HCT116 (cell line): ENCODE results near the gene CCR7. TPM values are rescaled to one million over a fixed set of nuclear protein-coding genes. Genes with fewer than 3 reads are reported as not detected.

Source experiments
- ATAC-seq: fragments of 200-7000 bp; cut with Tn5 transposase; 2 replicates; pipeline ENCODE4 v1.9.1; 2020; ENCODE audit warnings: mild to moderate bottlenecking, moderate library complexity
- BruUV-seq: library from RNA; stranded (reverse); fragments of 400-500 nt; replicated peaks from 2 replicates; lab custom pipeline; 2021; lab: Mats Ljungman, UMichigan
- CTCF ChIA-PET: fragments of 300-600 bp; sonication (Branson Sonifier 250); formaldehyde crosslinking; loops from one replicate; lab custom pipeline; 2021; ENCODE audit warnings: antibody characterized with exemption; lab: Charles Lee
- POLR2A ChIA-PET: fragments of 300-600, 350-600 bp; sonication (Branson Sonifier 250); formaldehyde crosslinking; loops from one replicate; lab custom pipeline; 2021; ENCODE audit warnings: antibody characterized with exemption; lab: Charles Lee
- RAD21 ChIA-PET, 2 experiments: fragments of 300-600 bp; sonication (Branson Sonifier 250); formaldehyde crosslinking; loops; one replicate each; lab custom pipeline; 2023; ENCODE audit warnings: low total read pairs in 2 of 2; ENCODE audit not compliant: uncharacterized antibody in 2 of 2, unreplicated experiment in 2 of 2, low non-redundant PET in 1 of 2; lab: Charles Lee
- DNase-seq: peaks from one replicate; pipeline ENCODE4 v3.0.0-alpha.2; 2010; ENCODE audit warnings: low read depth, low spot score
- H2AFZ ChIP-seq: fragments of 200-600 bp; shearing (Covaris generic), sonication (generic); 2 replicates; pipeline ENCODE4 v1.6.1; 2017; ENCODE audit warnings: low read depth, mixed run types, mixed read lengths, antibody characterized with exemption, low read length; ENCODE audit not compliant: poor library complexity, severe bottlenecking
- H3K27ac ChIP-seq: 2 replicates; pipeline ENCODE4 v1.5.1; 2012; ENCODE audit warnings: low read depth, low read length
- H3K27me3 ChIP-seq: fragments of 200-600 bp; sonication (generic); 2 replicates; pipeline ENCODE4 v1.6.1; 2016; ENCODE audit warnings: mixed run types, low read length, mixed read lengths; ENCODE audit not compliant: insufficient read depth
- H3K36me3 ChIP-seq, 2 experiments: fragments of 200-500 bp in 1 of 2; fragments of 200-600 bp in 1 of 2; sonication (Bioruptor generic) in 1 of 2; sonication (generic) in 1 of 2; 2 replicates each; pipeline versions ENCODE4 v1.5.1 to v1.6.1; 2014 to 2016; ENCODE audit warnings: low read length in 2 of 2, inconsistent platforms in 1 of 2, mixed read lengths in 1 of 2, mixed run types in 1 of 2; ENCODE audit not compliant: insufficient read depth in 2 of 2, control insufficient read depth in 1 of 2
- H3K4me1 ChIP-seq, 2 experiments: fragments of 200-600 bp in 1 of 2; sonication (generic) in 1 of 2; 2 replicates each; pipeline versions ENCODE4 v1.5.1 to v1.6.1; 2012 to 2017; ENCODE audit warnings: low read length in 2 of 2, inconsistent platforms in 1 of 2, mild to moderate bottlenecking in 1 of 2, mixed read lengths in 1 of 2, mixed run types in 1 of 2, moderate library complexity in 1 of 2; ENCODE audit not compliant: insufficient read depth in 2 of 2, control insufficient read depth in 1 of 2
- H3K4me2 ChIP-seq: fragments of 200-600 bp; sonication (generic); 2 replicates; pipeline ENCODE4 v1.6.1; 2017; ENCODE audit warnings: mixed run types, low read length, mixed read lengths
- H3K4me3 ChIP-seq, 2 experiments: fragments of 200-600 bp in 1 of 2; sonication (generic) in 1 of 2; replicated peaks in 1 of 2; 2 replicates each; pipeline ENCODE4 v1.5.1; 2011 to 2016; ENCODE audit warnings: low read length in 2 of 2, control low read depth in 1 of 2, low read depth in 1 of 2, mild to moderate bottlenecking in 1 of 2, mixed read lengths in 1 of 2, mixed run types in 1 of 2
- H3K79me2 ChIP-seq: fragments of 200-600 bp; sonication (generic); 2 replicates; pipeline ENCODE4 v1.6.1; 2017; ENCODE audit warnings: mild to moderate bottlenecking, mixed run types, low read length, moderate library complexity, mixed read lengths; ENCODE audit not compliant: insufficient read depth
- H3K9ac ChIP-seq: fragments of 200-600 bp; sonication (generic); 2 replicates; pipeline ENCODE4 v1.6.1; 2016; ENCODE audit warnings: low read length, mixed read lengths
- H3K9me2 ChIP-seq: fragments of 200-600 bp; sonication (generic), shearing (Covaris generic); 2 replicates; pipeline ENCODE4 v1.6.1; 2017; ENCODE audit warnings: mixed run types, mild to moderate bottlenecking, moderate library complexity; ENCODE audit not compliant: insufficient read depth
- H3K9me3 ChIP-seq, 2 experiments: fragments of 200-500 bp in 1 of 2; fragments of 200-600 bp in 1 of 2; sonication (Bioruptor generic) in 1 of 2; sonication (generic) in 1 of 2; 2 replicates each; pipeline ENCODE4 v1.6.1; 2014 to 2017; ENCODE audit warnings: low read length in 2 of 2, mixed read lengths in 2 of 2, inconsistent platforms in 1 of 2, low read depth in 1 of 2, mild to moderate bottlenecking in 1 of 2, mixed run types in 1 of 2, moderate library complexity in 1 of 2; ENCODE audit not compliant: control insufficient read depth in 1 of 2, insufficient read depth in 1 of 2
- H4K20me1 ChIP-seq: fragments of 200-600 bp; sonication (generic), shearing (Covaris generic); 2 replicates; pipeline ENCODE4 v1.6.1; 2017; ENCODE audit warnings: mixed run types, mild to moderate bottlenecking, moderate library complexity; ENCODE audit not compliant: insufficient read depth
- CBX3 ChIP-seq: IDR thresholded peaks from 2 replicates; pipeline ENCODE4 v1.6.1; 2012; ENCODE audit warnings: low read depth
- EGR1 ChIP-seq: IDR thresholded peaks from 2 replicates; pipeline ENCODE4 v1.6.1; 2012; ENCODE audit warnings: low read depth
- ELF1 ChIP-seq: IDR thresholded peaks from 2 replicates; pipeline ENCODE4 v1.6.1; 2012; ENCODE audit warnings: low read depth, borderline replicate concordance
- EZH2phosphoT487 ChIP-seq: fragments of 200-600 bp; IDR thresholded peaks from 2 replicates; pipeline ENCODE4 v1.6.1; 2018; ENCODE audit warnings: antibody characterized with exemption, borderline replicate concordance
- FOSL1 ChIP-seq: IDR thresholded peaks from 2 replicates; pipeline ENCODE4 v1.6.1; 2012; ENCODE audit warnings: low read depth
- JUND ChIP-seq: IDR thresholded peaks from 2 replicates; pipeline ENCODE4 v1.6.1; 2012
- POLR2AphosphoS5 ChIP-seq: IDR thresholded peaks from 2 replicates; pipeline ENCODE4 v1.6.1; 2011; ENCODE audit warnings: mild to moderate bottlenecking, low read depth, low read length, moderate library complexity
- RAD21 ChIP-seq: IDR thresholded peaks from 2 replicates; pipeline ENCODE4 v1.6.1; 2012; ENCODE audit warnings: low read depth, mild to moderate bottlenecking
- SIN3A ChIP-seq: IDR thresholded peaks from 2 replicates; pipeline ENCODE4 v1.6.1; 2012; ENCODE audit warnings: low read depth
- ZFX ChIP-seq: fragments of 450-650 bp; IDR thresholded peaks from 2 replicates; pipeline ENCODE4 v1.6.1; 2017
- intact Hi-C: fragments of 100-400 bp; cut with micrococcal nuclease; formaldehyde crosslinking; loops from 2 replicates; pipeline ENCODE4 v1.10.0; 2022
- total RNA-seq: library from RNA; stranded (reverse); gene quantifications from one replicate; pipeline ENCODE4 v1.2.1, GENCODE V29; 2021; ENCODE audit not compliant: unreplicated experiment
- TF ChIP-seq, protein P1 (sequence below): IDR thresholded peaks from 2 replicates; pipeline ENCODE4 v1.6.1; 2012
- TF ChIP-seq, protein P2 (sequence below): IDR thresholded peaks from 2 replicates; pipeline ENCODE4 v1.6.1; 2012
- TF ChIP-seq, protein P3 (sequence below): IDR thresholded peaks from 2 replicates; pipeline ENCODE4 v1.6.1; 2012; ENCODE audit warnings: low read depth

The CCR7 gene
- total RNA-seq, 1 experiment from 2014 or later, result 0.69 TPM

DNA sequence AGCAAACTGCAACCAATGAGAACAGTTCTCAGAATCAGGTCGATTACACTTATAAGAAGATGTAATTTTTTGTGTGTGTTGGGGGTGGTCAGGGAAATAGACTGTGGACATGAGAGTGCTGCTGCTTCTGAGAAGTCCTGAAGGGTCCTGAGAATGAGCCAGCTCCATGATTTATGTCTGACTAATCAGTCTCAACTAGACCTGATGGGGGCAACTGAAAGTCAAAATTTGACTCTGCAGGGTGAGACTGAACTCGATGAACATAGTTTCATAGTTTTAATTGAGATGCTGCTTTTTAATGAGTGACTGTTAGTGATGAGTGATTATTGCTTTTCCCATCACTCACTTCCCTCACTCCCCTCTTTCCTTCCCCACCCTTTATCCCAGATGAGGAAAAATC lies 45.1 kb upstream of the CCR7 start:
- Histone ChIP-seq H3K4me2 (no peak overlapping the region), H3K9me3 (no peaks in the 10 kb centered on the region), H4K20me1 (no peaks in the 10 kb centered on the region)
- no peak for TF ChIP-seq FOSL1
- no peak for TF ChIP-seq ELF1
- TF ChIP-seq SIN3A, result no peak
- TF ChIP-seq POLR2AphosphoS5, result no peak
- no peak for TF ChIP-seq CBX3
- TF ChIP-seq, protein P1, sequence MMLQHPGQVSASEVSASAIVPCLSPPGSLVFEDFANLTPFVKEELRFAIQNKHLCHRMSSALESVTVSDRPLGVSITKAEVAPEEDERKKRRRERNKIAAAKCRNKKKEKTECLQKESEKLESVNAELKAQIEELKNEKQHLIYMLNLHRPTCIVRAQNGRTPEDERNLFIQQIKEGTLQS, result no peak
- no peak for TF ChIP-seq EZH2phosphoT487
- TF ChIP-seq EGR1, result no peak
- no peak for TF ChIP-seq ZFX
- TF ChIP-seq, protein P2, sequence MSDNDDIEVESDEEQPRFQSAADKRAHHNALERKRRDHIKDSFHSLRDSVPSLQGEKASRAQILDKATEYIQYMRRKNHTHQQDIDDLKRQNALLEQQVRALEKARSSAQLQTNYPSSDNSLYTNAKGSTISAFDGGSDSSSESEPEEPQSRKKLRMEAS, result no peak
- TF ChIP-seq RAD21, result no peak
- TF ChIP-seq, protein P3, sequence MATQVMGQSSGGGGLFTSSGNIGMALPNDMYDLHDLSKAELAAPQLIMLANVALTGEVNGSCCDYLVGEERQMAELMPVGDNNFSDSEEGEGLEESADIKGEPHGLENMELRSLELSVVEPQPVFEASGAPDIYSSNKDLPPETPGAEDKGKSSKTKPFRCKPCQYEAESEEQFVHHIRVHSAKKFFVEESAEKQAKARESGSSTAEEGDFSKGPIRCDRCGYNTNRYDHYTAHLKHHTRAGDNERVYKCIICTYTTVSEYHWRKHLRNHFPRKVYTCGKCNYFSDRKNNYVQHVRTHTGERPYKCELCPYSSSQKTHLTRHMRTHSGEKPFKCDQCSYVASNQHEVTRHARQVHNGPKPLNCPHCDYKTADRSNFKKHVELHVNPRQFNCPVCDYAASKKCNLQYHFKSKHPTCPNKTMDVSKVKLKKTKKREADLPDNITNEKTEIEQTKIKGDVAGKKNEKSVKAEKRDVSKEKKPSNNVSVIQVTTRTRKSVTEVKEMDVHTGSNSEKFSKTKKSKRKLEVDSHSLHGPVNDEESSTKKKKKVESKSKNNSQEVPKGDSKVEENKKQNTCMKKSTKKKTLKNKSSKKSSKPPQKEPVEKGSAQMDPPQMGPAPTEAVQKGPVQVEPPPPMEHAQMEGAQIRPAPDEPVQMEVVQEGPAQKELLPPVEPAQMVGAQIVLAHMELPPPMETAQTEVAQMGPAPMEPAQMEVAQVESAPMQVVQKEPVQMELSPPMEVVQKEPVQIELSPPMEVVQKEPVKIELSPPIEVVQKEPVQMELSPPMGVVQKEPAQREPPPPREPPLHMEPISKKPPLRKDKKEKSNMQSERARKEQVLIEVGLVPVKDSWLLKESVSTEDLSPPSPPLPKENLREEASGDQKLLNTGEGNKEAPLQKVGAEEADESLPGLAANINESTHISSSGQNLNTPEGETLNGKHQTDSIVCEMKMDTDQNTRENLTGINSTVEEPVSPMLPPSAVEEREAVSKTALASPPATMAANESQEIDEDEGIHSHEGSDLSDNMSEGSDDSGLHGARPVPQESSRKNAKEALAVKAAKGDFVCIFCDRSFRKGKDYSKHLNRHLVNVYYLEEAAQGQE, result no peak
- TF ChIP-seq JUND, result no peak
- TF ChIP-seq, all 23 proteins: peak for 0
- Histone ChIP-seq H2AFZ (no peak overlapping the region), H3K4me1 (peaks cover 0 to 3% of the 10 kb centered on the region in 2 experiments; a peak in 1 of 4 replicates), H3K9me2 (no peaks in the 10 kb centered on the region), H3K9ac (no peak overlapping the region), H3K79me2 (no peaks in the 10 kb centered on the region), H3K27me3 (no peaks in the 10 kb centered on the region), H3K4me3 (no peak overlapping the region), H3K27ac (no peak overlapping the region), H3K36me3 (no peaks in the 10 kb centered on the region)
- ChIA-PET RAD21 (no interaction called here), CTCF (no interaction called here), POLR2A (no interaction called here)
- no peak for ATAC-seq
- intact Hi-C loops, result loop anchor here (10.0 kb wide), 1 partner anchor 934 kb away; no protein-coding TSS in a partner anchor
- no peak for DNase-seq
- no TSS peak for BruUV-seq
